Liver (tissue), 9 donors: ENCODE results near the gene RCOR3. TPM values are rescaled to one million over a fixed set of nuclear protein-coding genes. Genes with fewer than 3 reads are reported as not detected.

Source experiments
- DNase-seq: peaks from one replicate; pipeline ENCODE4 v3.0.0-alpha.2; 2017; ENCODE audit warnings: low spot score
- H3K27ac ChIP-seq, 2 donors: one replicate each; pipeline ENCODE4 v1.7.0; 2013; ENCODE audit warnings: inconsistent platforms in 2 of 2, low read length in 2 of 2, control low read depth in 1 of 2, low read depth in 1 of 2, mild to moderate bottlenecking in 1 of 2
- H3K27me3 ChIP-seq, 4 donors: one replicate each; pipeline versions ENCODE4 v1.6.1 to v1.7.0; 2013; ENCODE audit warnings: low read length in 3 of 4, inconsistent platforms in 1 of 4, mild to moderate bottlenecking in 1 of 4, moderate library complexity in 1 of 4; ENCODE audit not compliant: control insufficient read depth in 4 of 4, insufficient read depth in 4 of 4
- H3K36me3 ChIP-seq, 4 donors: one replicate each; pipeline versions ENCODE4 v1.6.1 to v1.7.0; 2013; ENCODE audit warnings: low read length in 3 of 4, mild to moderate bottlenecking in 3 of 4, low read depth in 1 of 4, moderate library complexity in 1 of 4; ENCODE audit not compliant: control insufficient read depth in 4 of 4, insufficient read depth in 3 of 4
- H3K4me1 ChIP-seq, 4 donors: one replicate each; pipeline versions ENCODE4 v1.6.1 to v1.7.0; 2013; ENCODE audit warnings: low read length in 3 of 4, mild to moderate bottlenecking in 3 of 4, moderate library complexity in 1 of 4; ENCODE audit not compliant: control insufficient read depth in 4 of 4, insufficient read depth in 4 of 4
- H3K4me3 ChIP-seq, 3 donors: one replicate each; pipeline versions ENCODE4 v1.6.1 to v1.7.0; 2013; ENCODE audit warnings: low read length in 3 of 3, control low read depth in 1 of 3, low read depth in 1 of 3, mild to moderate bottlenecking in 1 of 3
- H3K9ac ChIP-seq, 2 donors: one replicate each; pipeline ENCODE4 v1.7.0; 2013; ENCODE audit warnings: low read length in 2 of 2, mild to moderate bottlenecking in 2 of 2, moderate library complexity in 2 of 2, control low read depth in 1 of 2, low read depth in 1 of 2
- H3K9me3 ChIP-seq, 4 donors: one replicate each; pipeline versions ENCODE4 v1.6.1 to v1.7.0; 2013; ENCODE audit warnings: low read length in 3 of 4; ENCODE audit not compliant: control insufficient read depth in 4 of 4
- EGR1 ChIP-seq, 2 donors: IDR thresholded peaks; 2 replicates each; pipeline ENCODE4 v1.6.1; 2016 to 2018; ENCODE audit warnings: antibody characterized with exemption in 2 of 2, low read depth in 2 of 2
- FOXA1 ChIP-seq: IDR thresholded peaks from 2 replicates; pipeline ENCODE4 v1.6.1; 2016; ENCODE audit warnings: antibody characterized with exemption
- GABPA ChIP-seq, 2 donors: IDR thresholded peaks in 1 of 2; conservative IDR thresholded peaks in 1 of 2; 2 replicates each; pipeline ENCODE4 v1.6.1; 2016; ENCODE audit warnings: antibody characterized with exemption in 2 of 2, mild to moderate bottlenecking in 1 of 2, moderate library complexity in 1 of 2
- HNF4A ChIP-seq, 2 donors: conservative IDR thresholded peaks; 2 replicates each; pipeline ENCODE4 v1.6.1; 2016; ENCODE audit warnings: antibody characterized with exemption in 2 of 2, mild to moderate bottlenecking in 2 of 2
- MAX ChIP-seq: IDR thresholded peaks from 2 replicates; pipeline ENCODE4 v1.6.1; 2016; ENCODE audit warnings: antibody characterized with exemption
- NR2F2 ChIP-seq: IDR thresholded peaks from 2 replicates; pipeline ENCODE4 v1.6.1; 2016; ENCODE audit warnings: antibody characterized with exemption
- SP1 ChIP-seq: IDR thresholded peaks from 2 replicates; pipeline ENCODE4 v1.6.1; 2018; ENCODE audit warnings: antibody characterized with exemption, mild to moderate bottlenecking
- TAF1 ChIP-seq: conservative IDR thresholded peaks from 2 replicates; pipeline ENCODE4 v1.6.1; 2016; ENCODE audit warnings: antibody characterized with exemption, mild to moderate bottlenecking
- YY1 ChIP-seq: IDR thresholded peaks from 2 replicates; pipeline ENCODE4 v1.6.1; 2016; ENCODE audit warnings: antibody characterized with exemption, mild to moderate bottlenecking
- WGBS: extraction: QIAGEN DNeasy Blood & Tissue Kit; methylation state at CpG from one replicate; pipeline ENCODE4 v1.1.7; 2013; 5-methylcytosine and 5-hydroxymethylcytosine counted together
- polyA plus RNA-seq, 2 donors: library from polyadenylated mRNA; stranded (reverse) in 1 of 2; unstranded in 1 of 2; fragments of 200-250 nt in 1 of 2; fragments of >200 nt in 1 of 2; fragmentation: Nextera tagmentation in 1 of 2; extraction: Ambion mirVana in 1 of 2; gene quantifications; one replicate each; pipeline versions ENCODE4 v1.2.1 to v1.2.3, GENCODE V29; 2013 to 2015
- total RNA-seq, 2 donors: library from RNA; depleted of rRNA; stranded (reverse); fragments of >200 nt; gene quantifications; one replicate each; pipeline ENCODE4 v1.2.3, GENCODE V29; 2014
- TF ChIP-seq, protein P1 (sequence below): fragments of 150-350 bp; IDR thresholded peaks from 2 replicates; pipeline ENCODE4 v1.5.1; 2017; ENCODE audit warnings: improper control_type of control experiment, low read depth, low read length; ENCODE audit not compliant: missing input control
- TF ChIP-seq, protein P2 (sequence below): IDR thresholded peaks from 2 replicates; pipeline ENCODE4 v1.6.1; 2016; ENCODE audit warnings: antibody characterized with exemption
- TF ChIP-seq, protein P3 (sequence below): IDR thresholded peaks from 2 replicates; pipeline ENCODE4 v1.6.1; 2016; ENCODE audit warnings: antibody characterized with exemption
- donor health status: healthy.
- donor health status: healthy.
- donor health status: healthy.
- donor health status: healthy.
- donor health status: healthy.

RCOR3 gene
- total and polyA plus RNA-seq, 4 donors: 7.8 to 20.2 (median 13.4) TPM

DNA sequence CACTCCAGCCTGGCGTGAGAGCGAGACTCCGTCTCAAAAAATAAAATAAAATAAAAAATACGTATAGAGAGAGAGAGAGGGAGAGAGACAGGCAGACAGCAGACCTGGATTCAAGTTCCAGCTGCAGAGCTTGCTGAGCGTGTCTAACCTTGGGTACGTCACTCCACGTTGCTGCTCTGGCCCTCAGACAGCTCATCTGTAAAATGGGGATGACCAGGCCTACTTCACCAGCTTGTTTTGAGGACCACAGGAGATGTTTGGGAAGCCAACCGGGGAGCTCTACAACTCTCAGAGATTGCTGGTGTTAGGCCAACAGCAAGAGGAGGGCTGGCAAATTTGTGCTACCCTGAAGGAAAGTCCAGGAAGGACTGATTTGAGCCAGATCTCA, 67.0 kb downstream of the RCOR3 start:
- peak overlapping the region; percentile 60 to 80 (median 75) for H3K4me3 ChIP-seq
- 89% methylated on average over 8 of the region's 8 CpGs for WGBS
- H3K9ac ChIP-seq: peak overlapping the region in 1 of 2 donors; percentile 43
- H3K36me3 ChIP-seq: no peaks in the 10 kb centered on the region
- TF ChIP-seq, protein P1, sequence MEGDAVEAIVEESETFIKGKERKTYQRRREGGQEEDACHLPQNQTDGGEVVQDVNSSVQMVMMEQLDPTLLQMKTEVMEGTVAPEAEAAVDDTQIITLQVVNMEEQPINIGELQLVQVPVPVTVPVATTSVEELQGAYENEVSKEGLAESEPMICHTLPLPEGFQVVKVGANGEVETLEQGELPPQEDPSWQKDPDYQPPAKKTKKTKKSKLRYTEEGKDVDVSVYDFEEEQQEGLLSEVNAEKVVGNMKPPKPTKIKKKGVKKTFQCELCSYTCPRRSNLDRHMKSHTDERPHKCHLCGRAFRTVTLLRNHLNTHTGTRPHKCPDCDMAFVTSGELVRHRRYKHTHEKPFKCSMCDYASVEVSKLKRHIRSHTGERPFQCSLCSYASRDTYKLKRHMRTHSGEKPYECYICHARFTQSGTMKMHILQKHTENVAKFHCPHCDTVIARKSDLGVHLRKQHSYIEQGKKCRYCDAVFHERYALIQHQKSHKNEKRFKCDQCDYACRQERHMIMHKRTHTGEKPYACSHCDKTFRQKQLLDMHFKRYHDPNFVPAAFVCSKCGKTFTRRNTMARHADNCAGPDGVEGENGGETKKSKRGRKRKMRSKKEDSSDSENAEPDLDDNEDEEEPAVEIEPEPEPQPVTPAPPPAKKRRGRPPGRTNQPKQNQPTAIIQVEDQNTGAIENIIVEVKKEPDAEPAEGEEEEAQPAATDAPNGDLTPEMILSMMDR: no peak
- TF ChIP-seq MAX: no peak
- no peak for TF ChIP-seq FOXA1
- TF ChIP-seq, protein P2, sequence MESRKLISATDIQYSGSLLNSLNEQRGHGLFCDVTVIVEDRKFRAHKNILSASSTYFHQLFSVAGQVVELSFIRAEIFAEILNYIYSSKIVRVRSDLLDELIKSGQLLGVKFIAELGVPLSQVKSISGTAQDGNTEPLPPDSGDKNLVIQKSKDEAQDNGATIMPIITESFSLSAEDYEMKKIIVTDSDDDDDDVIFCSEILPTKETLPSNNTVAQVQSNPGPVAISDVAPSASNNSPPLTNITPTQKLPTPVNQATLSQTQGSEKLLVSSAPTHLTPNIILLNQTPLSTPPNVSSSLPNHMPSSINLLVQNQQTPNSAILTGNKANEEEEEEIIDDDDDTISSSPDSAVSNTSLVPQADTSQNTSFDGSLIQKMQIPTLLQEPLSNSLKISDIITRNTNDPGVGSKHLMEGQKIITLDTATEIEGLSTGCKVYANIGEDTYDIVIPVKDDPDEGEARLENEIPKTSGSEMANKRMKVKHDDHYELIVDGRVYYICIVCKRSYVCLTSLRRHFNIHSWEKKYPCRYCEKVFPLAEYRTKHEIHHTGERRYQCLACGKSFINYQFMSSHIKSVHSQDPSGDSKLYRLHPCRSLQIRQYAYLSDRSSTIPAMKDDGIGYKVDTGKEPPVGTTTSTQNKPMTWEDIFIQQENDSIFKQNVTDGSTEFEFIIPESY: no peak
- no peak for TF ChIP-seq YY1
- no peak for TF ChIP-seq SP1
- TF ChIP-seq, protein P3, sequence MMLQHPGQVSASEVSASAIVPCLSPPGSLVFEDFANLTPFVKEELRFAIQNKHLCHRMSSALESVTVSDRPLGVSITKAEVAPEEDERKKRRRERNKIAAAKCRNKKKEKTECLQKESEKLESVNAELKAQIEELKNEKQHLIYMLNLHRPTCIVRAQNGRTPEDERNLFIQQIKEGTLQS: no peak
- no peak for TF ChIP-seq GABPA (IDR thresholded peaks at IDR 0.05 in 1 of 2, conservative IDR thresholded peaks at IDR 0.05 in 1 of 2)
- TF ChIP-seq HNF4A (conservative IDR thresholded peaks at IDR 0.05): no peak
- no peak for TF ChIP-seq TAF1
- no peaks in the 10 kb centered on the region for H3K9me3 ChIP-seq
- H3K4me1 ChIP-seq: peaks cover 3 to 10% (median 3%) of the 10 kb centered on the region in 4 donors
- DNase-seq: no peak
- peak overlapping the region in 1 of 2 donors; percentile 21 for H3K27ac ChIP-seq
- no peaks in the 10 kb centered on the region for H3K27me3 ChIP-seq

DNA sequence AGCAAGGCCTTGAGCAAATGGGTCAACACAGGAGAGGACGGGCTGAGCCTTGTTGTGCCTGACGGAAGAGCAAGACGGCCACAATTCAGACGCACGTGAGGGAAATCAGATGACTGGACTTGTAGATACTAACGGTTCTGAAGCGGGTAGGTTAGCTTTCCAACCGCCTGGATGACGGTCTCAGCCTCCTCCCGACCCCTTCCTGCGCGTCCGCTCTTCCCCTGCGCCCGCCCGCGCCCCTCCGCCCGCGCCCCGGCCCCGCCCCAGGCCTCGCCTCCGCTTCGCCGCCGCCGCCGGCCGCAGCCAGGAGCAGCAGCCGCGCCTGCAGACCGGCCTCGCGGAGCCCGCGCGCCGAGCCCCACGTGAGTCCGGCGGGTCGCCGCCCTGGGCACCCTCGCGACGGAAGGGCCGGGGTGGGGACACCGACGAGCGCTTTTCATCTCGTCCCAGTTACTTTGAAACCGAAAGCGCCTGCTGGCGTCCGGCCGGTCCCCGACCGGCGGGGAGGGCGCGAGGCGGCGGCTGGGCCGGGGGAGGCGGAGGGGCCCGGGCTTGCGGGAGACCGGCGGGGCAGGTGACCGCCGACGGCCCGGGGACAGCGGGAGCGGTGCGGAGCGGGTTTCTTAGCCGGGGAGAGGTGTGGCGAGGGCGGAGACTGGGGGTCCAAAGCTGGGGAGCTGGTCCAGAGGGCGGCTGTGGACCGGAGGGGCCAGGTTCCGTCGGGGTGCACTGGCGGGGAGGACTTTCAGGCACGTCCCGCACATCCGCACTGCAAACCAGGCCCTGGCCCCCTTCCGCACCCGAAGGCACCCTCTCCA, 67.6 kb downstream of the RCOR3 start, which contains the start of gene TRAF5:
TRAF5 (plus strand) TSS at position 306 of the 818 bp plus-strand sequence. CDS start 26,407 bp downstream, outside the sequence.
- H3K9me3 ChIP-seq: no peaks in the 10 kb centered on the region
- no peak for TF ChIP-seq EGR1 (IDR thresholded peaks at IDR 0.05; ENCODE audit: low read depth in 2 of 2)
- no peak for TF ChIP-seq TAF1
- TF ChIP-seq, protein P2: no peak
- no peak for TF ChIP-seq NR2F2
- DNase-seq: peak; percentile 56
- H3K4me3 ChIP-seq: peak within 1 kb of the TSS; percentile 60 to 80 (median 75)
- H3K9ac ChIP-seq: peak within 1 kb of the TSS; percentile 43 to 59
- WGBS: 2% methylated on average over 91 of the region's 91 CpGs
- no peaks in the 10 kb centered on the region for H3K36me3 ChIP-seq
- H3K27ac ChIP-seq: peak within 1 kb of the TSS in 1 of 2 donors; percentile 53
- peaks cover 3 to 10% (median 3%) of the 10 kb centered on the region in 4 donors for H3K4me1 ChIP-seq
- H3K27me3 ChIP-seq: no peaks in the 10 kb centered on the region
